ENCODE measurements around the gene TAS2R3.

GRCh38 chr7:141785706-141786552 lies 22.0 kb downstream of the TAS2R3 start:
- TF ChIP-seq CTCF (IDR thresholded peaks at IDR 0.05): peak; percentile 55 to 78 (median 70)
- no peak for TF ChIP-seq POLR2A (IDR thresholded peaks at IDR 0.05)
